ENCODE measurements around the gene FAM200C. TPM values are rescaled to one million over a fixed set of nuclear protein-coding genes. Genes with fewer than 3 reads are reported as not detected.

The FAM200C gene
- total and polyA plus RNA-seq, 9 donors: 4.8 to 14.3 (median 8.0) TPM

DNA sequence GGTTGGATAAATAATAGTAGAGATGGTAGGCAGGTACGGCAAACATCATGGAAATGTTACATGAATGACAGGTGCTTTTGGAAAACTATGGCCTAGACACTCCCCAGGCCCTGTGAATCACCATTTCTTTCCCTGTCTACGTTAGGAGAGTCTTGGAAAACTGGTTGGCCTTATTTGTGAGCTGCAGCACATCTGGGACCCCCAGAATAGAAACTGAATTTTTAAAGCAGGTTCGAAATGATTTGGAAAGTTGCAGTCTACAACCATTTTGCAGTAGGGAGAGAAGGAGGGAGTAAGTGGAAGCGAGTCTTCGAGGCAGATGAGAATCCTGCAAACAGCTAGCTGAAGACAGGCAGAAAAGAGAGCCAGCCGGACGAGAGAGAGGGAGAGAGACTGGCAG, 42.5 kb downstream of the FAM200C start:
- TF ChIP-seq, protein P1, sequence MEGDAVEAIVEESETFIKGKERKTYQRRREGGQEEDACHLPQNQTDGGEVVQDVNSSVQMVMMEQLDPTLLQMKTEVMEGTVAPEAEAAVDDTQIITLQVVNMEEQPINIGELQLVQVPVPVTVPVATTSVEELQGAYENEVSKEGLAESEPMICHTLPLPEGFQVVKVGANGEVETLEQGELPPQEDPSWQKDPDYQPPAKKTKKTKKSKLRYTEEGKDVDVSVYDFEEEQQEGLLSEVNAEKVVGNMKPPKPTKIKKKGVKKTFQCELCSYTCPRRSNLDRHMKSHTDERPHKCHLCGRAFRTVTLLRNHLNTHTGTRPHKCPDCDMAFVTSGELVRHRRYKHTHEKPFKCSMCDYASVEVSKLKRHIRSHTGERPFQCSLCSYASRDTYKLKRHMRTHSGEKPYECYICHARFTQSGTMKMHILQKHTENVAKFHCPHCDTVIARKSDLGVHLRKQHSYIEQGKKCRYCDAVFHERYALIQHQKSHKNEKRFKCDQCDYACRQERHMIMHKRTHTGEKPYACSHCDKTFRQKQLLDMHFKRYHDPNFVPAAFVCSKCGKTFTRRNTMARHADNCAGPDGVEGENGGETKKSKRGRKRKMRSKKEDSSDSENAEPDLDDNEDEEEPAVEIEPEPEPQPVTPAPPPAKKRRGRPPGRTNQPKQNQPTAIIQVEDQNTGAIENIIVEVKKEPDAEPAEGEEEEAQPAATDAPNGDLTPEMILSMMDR (IDR thresholded peaks at IDR 0.05): no peak
- no peak for TF ChIP-seq EP300 (IDR thresholded peaks at IDR 0.05)
- no peak for TF ChIP-seq POLR2A (IDR thresholded peaks at IDR 0.05)
- WGBS, 3 donors: 23 to 28% (median 27%) methylated on average over 7 of the region's 7 CpGs
- Histone ChIP-seq H3K4me1 (ENCODE audit: insufficient read depth) (no peaks in the 10 kb centered on the region), H3K36me3 (no peaks in the 10 kb centered on the region), H3K4me3 (no peak overlapping the region), H3K27ac (peak overlapping the region in 1 of 2 donors; percentile 75), H3K9me3 (no peaks in the 10 kb centered on the region), H3K27me3 (no peaks in the 10 kb centered on the region)
- DNase-seq: no peak
- intact Hi-C loops (cut with DNase I): no loop called here

DNA sequence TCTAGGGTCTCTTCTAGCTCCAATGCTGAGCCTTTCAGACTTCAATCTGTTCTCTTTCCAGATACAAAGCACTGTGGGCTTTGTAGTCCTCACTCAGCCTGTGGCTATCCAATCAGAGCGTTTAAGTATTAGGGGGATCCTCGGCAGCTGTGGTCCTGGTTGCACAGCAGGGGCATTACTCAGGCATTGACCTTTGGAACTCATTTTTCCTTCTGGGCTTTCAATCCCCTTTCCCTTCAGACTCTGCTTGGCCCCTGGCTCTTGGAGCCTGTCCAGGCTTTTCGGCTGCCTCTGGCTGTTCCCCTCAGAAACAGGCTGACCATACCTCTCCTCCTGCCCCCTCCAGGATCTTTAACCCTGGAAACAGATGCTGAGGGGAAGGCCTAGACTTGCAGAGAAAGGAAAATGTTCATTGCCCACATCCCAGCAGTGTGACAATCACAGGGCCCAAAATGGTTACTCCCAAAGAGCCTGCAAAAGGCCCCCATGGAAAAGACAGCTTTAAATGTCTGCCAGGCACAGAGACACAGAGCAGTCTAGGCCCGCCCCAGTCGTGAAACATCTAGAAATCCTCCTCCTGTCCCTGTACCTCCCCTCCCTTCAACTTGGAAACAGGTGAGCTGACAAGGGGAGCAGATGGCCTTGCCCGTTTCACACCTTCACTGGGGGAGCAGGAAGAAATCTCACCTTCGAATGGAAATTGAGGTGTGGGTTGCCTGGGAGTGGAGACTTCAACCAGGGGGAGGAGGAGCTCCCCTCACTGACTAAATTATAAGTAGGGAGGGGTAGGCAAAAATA, 43.1 kb downstream of the FAM200C start:
- WGBS, 3 donors: 46 to 65% (median 57%) methylated on average over 7 of the region's 7 CpGs

DNA sequence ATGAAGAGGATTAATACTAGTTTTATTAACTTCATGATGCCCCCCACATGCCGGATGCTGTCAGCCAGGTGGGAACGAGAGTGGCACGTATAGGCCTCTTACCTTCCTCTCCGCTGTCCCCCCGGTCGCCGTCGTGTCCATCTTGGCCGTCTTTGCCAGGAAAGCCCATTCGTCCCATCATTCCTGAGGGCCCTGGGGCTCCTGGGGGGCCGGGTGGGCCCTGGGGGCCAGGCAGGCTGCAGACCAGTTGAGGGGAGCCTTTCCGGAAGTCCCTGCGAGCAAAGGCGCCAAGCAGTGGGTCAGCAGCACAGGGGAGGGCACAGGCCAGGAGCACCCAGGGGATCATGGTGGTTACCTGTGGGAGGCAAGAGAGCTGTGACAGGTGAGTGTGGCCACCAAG, 45.2 kb downstream of the FAM200C start:
- Histone ChIP-seq H3K27ac (no peak overlapping the region), H3K4me1 (ENCODE audit: insufficient read depth) (no peaks in the 10 kb centered on the region), H3K9me3 (no peaks in the 10 kb centered on the region), H3K36me3 (no peaks in the 10 kb centered on the region), H3K4me3 (no peak overlapping the region), H3K27me3 (no peaks in the 10 kb centered on the region)
- TF ChIP-seq, protein P1 (IDR thresholded peaks at IDR 0.05): no peak
- TF ChIP-seq EP300 (IDR thresholded peaks at IDR 0.05) (no peak), POLR2A (IDR thresholded peaks at IDR 0.05) (no peak)
- no peak for DNase-seq
- 93 to 95% (median 94%) methylated on average over 14 of the region's 14 CpGs for WGBS, 3 donors
- intact Hi-C loops (cut with DNase I): no loop called here

More for the DNA sequence above, 43.1 kb downstream of the FAM200C start:
- DNase-seq: peak in 1 of 5 donors; percentile 51
- no peaks in the 10 kb centered on the region for H3K4me1 ChIP-seq (ENCODE audit: insufficient read depth)
- peak overlapping the region; percentile 5 to 75 for H3K27ac ChIP-seq
- no peak overlapping the region for H3K4me3 ChIP-seq
- H3K36me3 ChIP-seq: no peaks in the 10 kb centered on the region
- intact Hi-C loops (cut with DNase I): no loop called here
- H3K9me3 ChIP-seq: no peaks in the 10 kb centered on the region
- H3K27me3 ChIP-seq: no peaks in the 10 kb centered on the region
- no peak for TF ChIP-seq EP300 (IDR thresholded peaks at IDR 0.05)
- no peak for TF ChIP-seq POLR2A (IDR thresholded peaks at IDR 0.05)
- TF ChIP-seq, protein P1 (IDR thresholded peaks at IDR 0.05): no peak

DNA sequence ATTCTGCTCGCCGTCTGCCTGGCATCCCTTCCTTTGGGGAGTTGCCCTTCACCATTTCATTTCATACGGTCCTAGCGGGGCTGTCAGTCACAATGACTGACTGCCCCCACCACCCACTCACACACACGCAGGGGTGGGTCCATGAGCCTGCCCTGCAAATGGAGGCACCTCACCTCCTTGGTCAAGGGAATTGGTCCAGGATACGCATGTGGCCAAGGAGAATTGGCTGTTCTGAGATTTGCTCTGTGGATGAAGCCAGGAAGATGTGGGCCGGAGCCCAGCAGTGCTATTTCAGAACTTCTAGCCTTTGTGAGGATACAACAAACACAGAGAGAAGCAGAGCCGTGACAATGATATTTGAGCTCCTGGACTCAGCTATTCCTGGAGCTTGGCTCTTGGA, 46.5 kb downstream of the FAM200C start:
- intact Hi-C loops (cut with DNase I): no loop called here

More for the DNA sequence above, 46.5 kb downstream of the FAM200C start:
- no peak overlapping the region for H3K4me3 ChIP-seq
- 74 to 92% (median 91%) methylated on average over 8 of the region's 8 CpGs for WGBS, 3 donors
- H3K27me3 ChIP-seq: no peaks in the 10 kb centered on the region
- no peaks in the 10 kb centered on the region for H3K9me3 ChIP-seq
- no peak for DNase-seq
- no peaks in the 10 kb centered on the region for H3K36me3 ChIP-seq
- no peaks in the 10 kb centered on the region for H3K4me1 ChIP-seq (ENCODE audit: insufficient read depth)
- no peak overlapping the region for H3K27ac ChIP-seq
- TF ChIP-seq, protein P1 (IDR thresholded peaks at IDR 0.05): no peak
- TF ChIP-seq EP300 (IDR thresholded peaks at IDR 0.05): no peak

Measured in ovary (tissue), 9 donors.